Ishikawa (cell line): ENCODE results near the gene FAM53B.

ENCODE experiments used
- CEBPB ChIP-seq: IDR thresholded peaks from 2 replicates; pipeline ENCODE4 v1.6.1; 2012
- CREB1 ChIP-seq: IDR thresholded peaks from 2 replicates; pipeline ENCODE4 v1.6.1; 2012; ENCODE audit warnings: low read depth
- EGR1 ChIP-seq: IDR thresholded peaks from 2 replicates; pipeline ENCODE4 v1.6.1; 2012
- EP300 ChIP-seq: IDR thresholded peaks from 2 replicates; pipeline ENCODE4 v1.6.1; 2012; ENCODE audit warnings: borderline replicate concordance
- FOXM1 ChIP-seq: IDR thresholded peaks from 2 replicates; pipeline ENCODE4 v1.6.1; 2012; ENCODE audit warnings: low read depth, borderline replicate concordance
- MAX ChIP-seq: IDR thresholded peaks from 2 replicates; pipeline ENCODE4 v1.6.1; 2012
- NFIC ChIP-seq: IDR thresholded peaks from 2 replicates; pipeline ENCODE4 v1.6.1; 2012
- RAD21 ChIP-seq: IDR thresholded peaks from 2 replicates; pipeline ENCODE4 v1.6.1; 2012; ENCODE audit warnings: low read depth
- REST ChIP-seq: IDR thresholded peaks from 2 replicates; pipeline ENCODE4 v1.6.1; 2012; ENCODE audit warnings: low read depth, mild to moderate bottlenecking
- TAF1 ChIP-seq: IDR thresholded peaks from 2 replicates; pipeline ENCODE4 v1.6.1; 2012; ENCODE audit warnings: low read depth, mild to moderate bottlenecking
- TCF12 ChIP-seq: IDR thresholded peaks from 2 replicates; pipeline ENCODE4 v1.6.1; 2012; ENCODE audit warnings: low read depth
- TEAD4 ChIP-seq: IDR thresholded peaks from 2 replicates; pipeline ENCODE4 v1.6.1; 2012
- USF1 ChIP-seq: IDR thresholded peaks from 2 replicates; pipeline ENCODE4 v1.6.1; 2012
- YY1 ChIP-seq: IDR thresholded peaks from 2 replicates; pipeline ENCODE4 v1.6.1; 2012; ENCODE audit warnings: low read depth
- ZBTB7A ChIP-seq: IDR thresholded peaks from 2 replicates; pipeline ENCODE4 v1.6.1; 2012; ENCODE audit warnings: low read depth

FAM53B gene

GRCh38 chr10:124711145-124711544, 33.0 kb downstream of the FAM53B start:
- TF ChIP-seq EGR1 (no peak), MAX (no peak), RAD21 (no peak), REST (no peak)

GRCh38 chr10:124710266-124710881, 33.8 kb downstream of the FAM53B start:
- TF ChIP-seq TEAD4: no peak
- TF ChIP-seq REST: no peak
- no peak for TF ChIP-seq EP300
- TF ChIP-seq MAX: no peak
- no peak for TF ChIP-seq YY1
- TF ChIP-seq USF1: no peak
- TF ChIP-seq TCF12: no peak
- no peak for TF ChIP-seq ZBTB7A
- TF ChIP-seq CREB1: no peak
- TF ChIP-seq TAF1: no peak
- no peak for TF ChIP-seq EGR1
- TF ChIP-seq NFIC: no peak

GRCh38 chr10:124709861-124710260, 34.3 kb downstream of the FAM53B start:
- TF ChIP-seq ZBTB7A: no peak

- TF ChIP-seq CEBPB (no peak), EP300 (no peak), FOXM1 (no peak), RAD21 (no peak), YY1 (no peak), ZBTB7A (no peak), USF1 (no peak), REST (no peak), TCF12 (no peak), CREB1 (no peak), TEAD4 (no peak), EGR1 (no peak)
Observed at GRCh38 chr10:124708922-124709520, 35.2 kb downstream of the FAM53B start.

GRCh38 chr10:124708246-124708779, 35.9 kb downstream of the FAM53B start:
- TF ChIP-seq EGR1 (no peak), REST (no peak), ZBTB7A (no peak), TEAD4 (no peak), FOXM1 (no peak), CREB1 (no peak), YY1 (no peak), EP300 (no peak)
